ENCODE results near the gene PLPP6.
"Not testable (repeated sequence)": the region's sequence is repeated elsewhere in the genome, so short reads cannot be mapped to it uniquely, and the experiment has no call there.

- TF ChIP-seq CTCF (conservative IDR thresholded peaks at IDR 0.05; ENCODE audit: low read depth, low read length); EZH2 (IDR thresholded peaks at IDR 0.05; ENCODE audit: borderline replicate concordance, low read depth, low read length, poor library complexity, severe bottlenecking): not testable (repeated sequence)
Observed at GRCh38 chr9:4656196-4656595, 5.9 kb upstream of the PLPP6 start.
